ENCODE results near the gene ZNF337.

ZNF337 gene

GRCh38 chr20:25672659-25673235 lies 23.9 kb downstream of the ZNF337 start:
- Histone ChIP-seq H3K9ac (ENCODE audit: low read length) (no peak overlapping the region), H3F3A (ENCODE audit: insufficient read depth, low read length) (no peaks in the 10 kb centered on the region), H3K4me1 (ENCODE audit: insufficient read depth, low read length, severe bottlenecking) (no peaks in the 10 kb centered on the region), H3K9me2 (ENCODE audit: low read depth, low read length) (no peaks in the 10 kb centered on the region), H3K4me2 (ENCODE audit: low read length) (no peak overlapping the region), H3K27ac (ENCODE audit: low read depth, low read length, poor library complexity, severe bottlenecking) (no peak overlapping the region), H3K4me3 (ENCODE audit: low read depth, low read length, poor library complexity, severe bottlenecking) (no peak overlapping the region), H3K27me3 (ENCODE audit: insufficient read depth, low read length) (no peaks in the 10 kb centered on the region), H3K36me3 (ENCODE audit: insufficient read depth, low read length) (peaks cover 58% of the 10 kb centered on the region), H4K20me1 (ENCODE audit: insufficient read depth, low read length) (no peaks in the 10 kb centered on the region), H2AFZ (ENCODE audit: low read length) (no peak overlapping the region), H3K9me3 (ENCODE audit: low read length) (no peaks in the 10 kb centered on the region), H3K79me2 (ENCODE audit: insufficient read depth, low read length) (no peaks in the 10 kb centered on the region)
- no peak for TF ChIP-seq EZH2 (IDR thresholded peaks at IDR 0.05; ENCODE audit: borderline replicate concordance, low read length)
- TF ChIP-seq, protein P1, sequence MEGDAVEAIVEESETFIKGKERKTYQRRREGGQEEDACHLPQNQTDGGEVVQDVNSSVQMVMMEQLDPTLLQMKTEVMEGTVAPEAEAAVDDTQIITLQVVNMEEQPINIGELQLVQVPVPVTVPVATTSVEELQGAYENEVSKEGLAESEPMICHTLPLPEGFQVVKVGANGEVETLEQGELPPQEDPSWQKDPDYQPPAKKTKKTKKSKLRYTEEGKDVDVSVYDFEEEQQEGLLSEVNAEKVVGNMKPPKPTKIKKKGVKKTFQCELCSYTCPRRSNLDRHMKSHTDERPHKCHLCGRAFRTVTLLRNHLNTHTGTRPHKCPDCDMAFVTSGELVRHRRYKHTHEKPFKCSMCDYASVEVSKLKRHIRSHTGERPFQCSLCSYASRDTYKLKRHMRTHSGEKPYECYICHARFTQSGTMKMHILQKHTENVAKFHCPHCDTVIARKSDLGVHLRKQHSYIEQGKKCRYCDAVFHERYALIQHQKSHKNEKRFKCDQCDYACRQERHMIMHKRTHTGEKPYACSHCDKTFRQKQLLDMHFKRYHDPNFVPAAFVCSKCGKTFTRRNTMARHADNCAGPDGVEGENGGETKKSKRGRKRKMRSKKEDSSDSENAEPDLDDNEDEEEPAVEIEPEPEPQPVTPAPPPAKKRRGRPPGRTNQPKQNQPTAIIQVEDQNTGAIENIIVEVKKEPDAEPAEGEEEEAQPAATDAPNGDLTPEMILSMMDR (IDR thresholded peaks at IDR 0.05; ENCODE audit: low read length): no peak

DNA sequence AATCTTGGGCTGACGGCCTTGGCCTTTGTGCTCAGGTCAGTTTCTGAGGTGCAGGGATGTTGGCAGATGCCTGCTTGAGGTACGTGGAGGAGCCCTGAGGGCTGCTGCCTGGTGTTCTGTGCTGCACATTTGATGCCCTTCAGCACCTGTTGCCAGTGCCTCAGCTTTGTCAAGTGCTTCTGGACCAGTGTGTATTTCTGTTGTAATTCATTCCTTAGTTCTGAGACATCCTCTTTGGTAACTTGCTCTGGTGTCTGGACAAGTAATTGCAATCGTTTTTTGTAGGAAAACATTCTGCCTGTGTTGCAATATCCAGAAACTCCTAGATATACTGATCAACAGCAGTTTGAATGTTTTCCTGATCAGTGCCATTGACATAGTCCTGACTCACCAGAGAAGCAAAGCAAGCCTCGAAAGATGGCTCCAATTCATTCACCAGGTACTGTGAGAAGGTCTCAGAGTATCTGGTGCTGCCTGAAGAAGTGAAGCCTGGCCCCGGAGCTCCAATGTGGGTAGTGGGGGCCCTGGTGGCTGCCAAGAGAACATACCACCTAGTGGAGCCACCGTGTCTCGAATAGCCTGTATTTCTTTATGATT lies 26.7 kb downstream of the ZNF337 start:
- TF ChIP-seq, protein P1 (IDR thresholded peaks at IDR 0.05; ENCODE audit: low read length): no peak
- TF ChIP-seq EZH2 (IDR thresholded peaks at IDR 0.05; ENCODE audit: borderline replicate concordance, low read length): no peak
- H3K4me2 ChIP-seq (ENCODE audit: low read length): no peak overlapping the region
- H3K27me3 ChIP-seq (ENCODE audit: insufficient read depth, low read length): no peaks in the 10 kb centered on the region
- no peaks in the 10 kb centered on the region for H3K4me1 ChIP-seq (ENCODE audit: insufficient read depth, low read length, severe bottlenecking)
- H3F3A ChIP-seq (ENCODE audit: insufficient read depth, low read length): no peaks in the 10 kb centered on the region
- H3K9me2 ChIP-seq (ENCODE audit: low read depth, low read length): no peaks in the 10 kb centered on the region
- H4K20me1 ChIP-seq (ENCODE audit: insufficient read depth, low read length): no peaks in the 10 kb centered on the region
- H2AFZ ChIP-seq (ENCODE audit: low read length): no peak overlapping the region
- no peaks in the 10 kb centered on the region for H3K9me3 ChIP-seq (ENCODE audit: low read length)
- H3K79me2 ChIP-seq (ENCODE audit: insufficient read depth, low read length): no peaks in the 10 kb centered on the region
- H3K27ac ChIP-seq (ENCODE audit: low read depth, low read length, poor library complexity, severe bottlenecking): no peak overlapping the region
- peaks cover 30% of the 10 kb centered on the region for H3K36me3 ChIP-seq (ENCODE audit: insufficient read depth, low read length)
- no peak overlapping the region for H3K9ac ChIP-seq (ENCODE audit: low read length)
- H3K4me3 ChIP-seq (ENCODE audit: low read depth, low read length, poor library complexity, severe bottlenecking): no peak overlapping the region

- no peaks in the 10 kb centered on the region for H3K9me3 ChIP-seq (ENCODE audit: low read length)
- no peak overlapping the region for H3K27ac ChIP-seq (ENCODE audit: low read depth, low read length, poor library complexity, severe bottlenecking)
- no peaks in the 10 kb centered on the region for H3K27me3 ChIP-seq (ENCODE audit: insufficient read depth, low read length)
- TF ChIP-seq, protein P1 (IDR thresholded peaks at IDR 0.05; ENCODE audit: low read length): no peak
- no peak for TF ChIP-seq EZH2 (IDR thresholded peaks at IDR 0.05; ENCODE audit: borderline replicate concordance, low read length)
- no peaks in the 10 kb centered on the region for H3F3A ChIP-seq (ENCODE audit: insufficient read depth, low read length)
- no peak overlapping the region for H2AFZ ChIP-seq (ENCODE audit: low read length)
- no peak overlapping the region for H3K9ac ChIP-seq (ENCODE audit: low read length)
- H3K4me3 ChIP-seq (ENCODE audit: low read depth, low read length, poor library complexity, severe bottlenecking): no peak overlapping the region
- no peaks in the 10 kb centered on the region for H4K20me1 ChIP-seq (ENCODE audit: insufficient read depth, low read length)
- peaks cover 20% of the 10 kb centered on the region for H3K36me3 ChIP-seq (ENCODE audit: insufficient read depth, low read length)
- H3K4me1 ChIP-seq (ENCODE audit: insufficient read depth, low read length, severe bottlenecking): no peaks in the 10 kb centered on the region
- no peaks in the 10 kb centered on the region for H3K9me2 ChIP-seq (ENCODE audit: low read depth, low read length)
- no peak overlapping the region for H3K4me2 ChIP-seq (ENCODE audit: low read length)
- H3K79me2 ChIP-seq (ENCODE audit: insufficient read depth, low read length): no peaks in the 10 kb centered on the region
Measured at GRCh38 chr20:25668446-25668845, 28.2 kb downstream of the ZNF337 start.
